Hematopoietic multipotent progenitor cell (in vitro differentiated cells): ENCODE measurements around the gene ZNRD2. TPM values are rescaled to one million over a fixed set of nuclear protein-coding genes. Genes with fewer than 3 reads are reported as not detected.

Source experiments
- DNase-seq, 3 donors: peaks; one replicate each; pipeline ENCODE4 v3.0.0-alpha.2; 2011 to 2015; ENCODE audit warnings: low read depth in 2 of 3, low spot score in 2 of 3
- total RNA-seq: library from RNA; depleted of rRNA; stranded (reverse); fragments of >200 nt; gene quantifications from one replicate; pipeline ENCODE4 v1.2.3, GENCODE V29; 2012

Gene ZNRD2
- total RNA-seq, 1 donor = 48.7 TPM

GRCh38 chr11:65537620-65538231, 32.6 kb upstream of the ZNRD2 start:
- DNase-seq = no peak

DNA sequence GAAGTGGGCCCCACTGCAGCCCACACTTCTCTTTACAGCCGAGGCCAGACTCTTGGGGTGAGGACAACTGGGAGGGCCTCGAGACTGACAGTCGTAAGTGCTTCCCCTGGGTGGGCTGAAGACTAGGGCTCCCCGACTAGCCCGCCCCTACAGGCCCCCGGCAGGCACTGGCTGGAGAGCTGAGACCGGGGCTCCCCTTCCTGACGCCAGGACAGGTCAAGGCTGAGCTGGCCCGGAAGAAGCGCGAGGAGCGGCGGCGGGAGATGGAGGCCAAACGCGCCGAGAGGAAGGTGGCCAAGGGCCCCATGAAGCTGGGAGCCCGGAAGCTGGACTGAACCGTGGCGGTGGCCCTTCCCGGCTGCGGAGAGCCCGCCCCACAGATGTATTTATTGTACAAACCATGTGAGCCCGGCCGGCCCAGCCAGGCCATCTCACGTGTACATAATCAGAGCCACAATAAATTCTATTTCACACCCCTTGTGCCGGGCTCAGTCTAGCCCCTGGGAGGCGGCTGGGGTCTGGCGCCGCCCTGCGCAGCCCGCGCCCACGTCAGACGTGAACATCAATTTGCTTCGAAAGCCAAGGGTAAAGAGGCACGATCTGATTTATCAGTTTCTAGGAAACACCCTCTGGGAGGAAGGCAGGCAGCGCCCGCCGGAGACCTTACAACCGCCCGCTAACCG, 31.9 kb upstream of the ZNRD2 start:
- no peak for DNase-seq

GRCh38 chr11:65538915-65539743, 31.1 kb upstream of the ZNRD2 start:
- no peak for DNase-seq

DNA sequence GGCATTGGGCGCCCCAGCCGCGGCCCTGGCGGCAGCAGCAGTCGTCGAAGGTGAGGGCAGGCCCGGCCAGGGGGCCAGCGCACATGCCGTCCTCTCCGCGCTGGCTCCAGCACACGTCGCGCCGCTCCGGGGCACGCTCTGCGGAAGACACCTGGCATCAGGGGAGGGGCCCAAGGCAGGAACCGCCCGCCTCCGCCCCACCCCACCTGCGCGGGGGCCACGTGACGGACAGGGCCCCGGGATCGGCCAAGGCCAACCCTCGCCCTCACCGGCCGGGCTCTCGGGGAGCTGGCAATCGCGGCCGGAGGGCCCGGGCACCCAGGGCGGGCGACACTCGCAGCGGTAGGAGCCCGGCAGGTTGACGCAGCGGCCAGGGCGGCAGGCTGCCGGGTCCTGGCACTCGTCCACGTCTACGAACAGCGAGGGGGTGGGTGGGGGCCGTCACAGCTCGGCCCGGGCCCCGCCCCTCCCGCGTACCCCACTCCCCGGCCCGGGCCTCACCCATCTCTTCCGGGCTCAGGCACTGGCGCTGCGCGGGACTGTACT, 30.5 kb upstream of the ZNRD2 start:
- DNase-seq = no peak

DNA sequence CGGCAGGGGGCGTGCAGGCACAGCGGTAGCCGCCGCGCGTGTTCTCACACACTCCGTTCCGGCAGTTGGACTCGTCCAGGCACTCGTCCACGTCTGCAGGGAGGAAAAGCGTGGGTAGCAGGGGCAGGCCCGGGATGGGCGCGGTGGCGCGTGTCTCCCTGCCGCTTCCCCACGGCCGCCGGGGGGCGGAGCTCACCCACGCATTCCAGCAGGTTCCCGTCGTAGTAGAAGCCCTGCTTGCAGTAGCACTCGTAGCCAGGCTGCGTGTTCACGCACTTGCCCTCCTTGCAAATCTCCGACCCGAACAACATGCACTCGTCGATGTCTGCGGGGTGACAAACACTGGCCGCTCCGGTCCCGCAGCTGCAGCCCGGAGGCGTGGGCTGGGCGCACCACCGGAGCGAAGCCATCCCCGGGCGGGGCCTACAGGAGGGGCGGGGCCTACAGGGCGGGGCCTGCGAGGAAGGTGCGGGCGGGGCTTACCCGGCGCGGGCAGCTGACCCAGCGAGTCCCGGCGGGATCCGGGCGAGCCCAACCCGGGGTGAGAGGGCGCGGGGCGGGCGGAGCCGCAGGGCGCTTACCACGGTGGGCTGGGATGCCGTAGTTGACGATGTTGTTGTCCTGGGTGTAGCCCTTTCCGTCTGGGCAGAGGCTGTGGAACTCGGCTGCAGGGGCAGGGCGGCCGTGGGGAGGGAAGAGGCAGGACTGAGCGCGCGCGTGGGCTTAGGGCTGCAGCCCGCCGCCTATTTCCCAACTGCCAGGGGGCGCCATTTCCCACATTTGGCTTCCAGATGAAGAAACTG, 29.8 kb upstream of the ZNRD2 start:
- DNase-seq = peak; percentile 86 to 88 (median 87)

DNA sequence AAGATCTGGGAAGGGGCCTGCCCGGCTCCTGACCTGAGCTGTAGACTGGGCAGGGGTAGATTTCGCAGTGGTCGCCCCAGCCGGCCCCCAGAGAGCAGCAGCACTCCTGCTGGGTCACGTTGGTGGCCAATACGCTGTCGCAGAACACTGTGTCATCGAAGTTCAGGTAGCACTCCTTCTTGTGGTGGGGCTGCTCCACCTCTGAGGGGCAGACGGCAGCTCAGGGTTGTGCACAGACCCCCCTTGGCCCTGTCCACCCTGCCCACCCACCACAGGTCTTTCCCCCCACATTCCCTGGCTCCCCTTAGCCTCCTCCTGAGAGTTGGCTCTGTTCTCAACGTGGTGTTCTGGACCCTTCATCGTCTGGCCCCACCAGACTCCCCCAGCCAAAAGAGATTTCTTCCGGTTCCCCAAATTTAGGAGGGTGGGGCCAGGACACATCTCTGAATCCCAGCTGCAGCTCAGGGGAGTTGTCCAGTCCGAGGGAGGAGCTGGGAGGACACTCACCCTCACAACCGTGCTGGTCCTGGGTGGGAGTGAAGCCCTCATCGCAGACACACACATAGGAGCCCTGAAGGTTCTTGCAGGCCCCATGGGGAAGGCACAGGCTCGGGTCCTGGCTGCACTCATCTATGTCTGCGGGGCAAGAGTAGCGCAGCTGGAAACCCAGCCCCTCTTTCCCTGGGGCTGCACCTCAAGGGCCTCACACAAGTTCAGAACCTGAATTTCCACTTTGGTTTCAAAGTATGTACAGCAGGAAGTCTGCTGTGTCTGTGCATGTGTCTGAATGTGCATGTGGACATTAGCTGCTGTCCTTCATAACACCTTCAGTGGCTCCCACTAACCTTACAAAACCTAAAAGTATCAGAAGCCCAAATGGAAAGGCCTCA, 28.9 kb upstream of the ZNRD2 start:
- no peak for DNase-seq

GRCh38 chr11:65542738-65543390, 27.4 kb upstream of the ZNRD2 start:
- no peak for DNase-seq

DNA sequence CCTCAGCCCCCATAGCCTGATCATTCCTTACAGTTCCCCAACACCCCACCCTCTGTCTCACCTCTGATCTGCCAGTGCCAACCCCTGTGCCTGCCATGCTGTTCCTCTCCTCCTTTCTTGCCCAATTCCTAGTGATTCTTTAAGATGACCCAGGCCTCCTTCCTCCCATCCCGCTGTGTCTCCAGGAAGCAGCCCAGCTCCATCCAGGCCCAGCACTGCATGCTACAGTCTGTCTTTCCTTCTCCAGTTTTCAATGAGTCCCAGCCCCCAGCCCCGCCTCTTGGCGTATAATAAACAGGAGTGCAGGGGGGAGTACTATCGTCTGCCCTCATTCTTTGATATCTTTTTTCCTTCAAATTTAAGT, 24.4 kb upstream of the ZNRD2 start:
- no peak for DNase-seq

GRCh38 chr11:65546217-65546958, 23.9 kb upstream of the ZNRD2 start:
- DNase-seq = peak; percentile 91 to 96 (median 96)

- no peak for DNase-seq
Observed at GRCh38 chr11:65547446-65548125, 22.7 kb upstream of the ZNRD2 start.

GRCh38 chr11:65548395-65548794, 21.9 kb upstream of the ZNRD2 start:
- no peak for DNase-seq

DNA sequence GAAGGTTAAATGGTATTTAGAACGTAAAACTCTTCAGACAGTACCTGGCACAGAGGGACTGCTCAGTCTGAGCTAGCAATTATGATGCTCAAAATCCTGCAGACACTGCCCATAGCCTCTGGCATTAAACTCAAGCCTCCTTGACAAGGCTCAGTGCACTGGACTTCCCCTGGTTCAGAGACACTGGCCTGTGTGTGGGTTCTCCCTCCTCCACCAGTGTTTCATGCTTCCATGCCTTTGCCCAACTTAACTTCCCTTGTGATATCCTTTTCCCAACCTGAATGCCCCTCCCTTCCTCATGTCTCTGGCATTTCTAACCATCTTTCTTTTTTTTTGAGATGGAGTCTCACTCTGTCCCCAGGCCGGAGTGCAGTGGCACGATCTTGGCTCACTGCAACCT, 21.2 kb upstream of the ZNRD2 start:
- no peak for DNase-seq

DNA sequence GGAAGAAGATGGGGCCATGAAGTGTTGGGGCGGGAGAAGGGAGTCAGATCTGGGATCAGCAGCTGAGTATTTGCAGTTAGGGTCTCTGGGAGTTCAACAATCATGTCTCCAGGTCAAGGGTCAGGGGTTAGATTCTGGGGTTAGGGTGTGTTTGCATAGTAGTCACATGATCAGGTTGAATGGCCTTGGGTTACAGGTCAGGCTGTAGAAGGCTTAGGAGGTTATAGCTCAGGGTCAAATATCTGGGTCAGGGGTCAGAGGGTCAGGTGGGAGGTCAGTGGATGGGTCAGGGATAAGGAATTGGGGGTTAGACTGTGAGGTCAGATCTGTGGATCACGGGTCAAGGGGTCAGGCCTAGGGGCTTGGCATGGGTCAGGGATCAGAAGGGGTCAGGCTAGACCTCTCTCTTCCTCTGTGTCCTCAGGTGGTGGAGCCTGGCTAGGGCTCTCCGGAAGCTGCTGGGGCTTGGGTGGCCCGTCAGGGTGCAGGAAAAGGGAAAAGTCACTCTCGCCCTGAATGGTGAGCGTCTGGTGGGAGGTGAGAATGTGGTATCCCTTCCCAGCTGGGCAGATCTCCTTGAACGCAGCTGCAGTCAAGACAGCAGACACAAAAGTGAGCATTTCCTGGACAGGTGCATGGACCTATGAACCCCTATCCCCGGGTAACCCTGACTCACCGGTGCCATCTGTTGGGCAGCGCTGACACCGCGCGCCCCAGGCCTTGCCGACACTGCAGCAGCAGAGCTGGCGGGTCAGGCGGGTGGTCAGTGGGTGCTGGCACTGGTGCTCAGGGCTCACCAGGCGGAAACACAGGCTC, 18.5 kb upstream of the ZNRD2 start:
- peak in 2 of 3 donors; percentile 65 to 70 for DNase-seq

GRCh38 chr11:65552388-65552951, 17.8 kb upstream of the ZNRD2 start:
- no peak for DNase-seq

DNA sequence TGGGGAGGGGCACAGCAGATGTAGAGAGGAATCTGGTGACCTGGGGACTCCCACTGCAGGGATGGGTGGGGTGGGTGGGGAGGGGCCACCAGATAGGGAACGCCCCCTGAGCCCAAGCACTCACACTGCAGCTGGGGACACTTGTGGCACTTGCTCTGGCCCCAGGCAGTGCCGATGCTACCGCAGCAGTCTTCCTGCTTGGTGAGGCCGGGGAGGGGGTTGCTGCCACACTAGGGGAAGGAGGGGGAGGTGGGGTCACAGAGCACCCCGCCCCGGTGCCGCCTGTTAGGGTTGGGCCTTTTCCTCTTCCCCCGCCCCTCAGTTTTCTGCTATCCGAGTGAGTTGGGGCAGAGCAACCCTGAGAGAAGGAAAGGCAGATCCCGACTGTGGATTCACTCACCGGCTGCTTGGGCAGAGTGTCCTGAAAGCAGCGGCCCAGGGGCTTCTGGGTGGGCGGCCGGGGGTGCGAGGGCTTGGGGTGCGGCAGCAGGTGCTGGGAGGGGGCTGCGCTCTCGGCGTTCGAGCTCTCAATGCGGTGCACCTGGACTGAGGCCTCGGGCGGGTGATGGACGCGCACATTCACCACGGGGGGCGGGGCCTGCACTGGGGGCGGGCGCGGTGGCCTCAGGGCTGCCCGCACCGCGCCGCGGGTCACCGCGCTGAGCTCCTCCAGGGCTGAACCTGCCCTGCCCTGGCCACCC, 16.8 kb upstream of the ZNRD2 start:
- peak in 2 of 3 donors; percentile 90 to 93 for DNase-seq
